Activated CD4-positive, CD25-positive, alpha-beta regulatory T cell treated with anti-CD3 and anti-CD28 coated beads, Interleukin-2, amount 50 U/mL, for 16 hours (primary cell): ENCODE results near the gene TMEM181.
"Not testable (repeated sequence)": the region's sequence is repeated elsewhere in the genome, so short reads cannot be mapped to it uniquely, and the experiment has no call there.

ENCODE experiments used
- DNase-seq: peaks from one replicate; pipeline ENCODE4 v3.0.0-alpha.2; 2020; ENCODE audit warnings: low read depth, low spot score

Gene TMEM181

GRCh38 chr6:158536891-158537798 lies 22.7 kb upstream of the TMEM181 start:
- no peak for DNase-seq

DNA sequence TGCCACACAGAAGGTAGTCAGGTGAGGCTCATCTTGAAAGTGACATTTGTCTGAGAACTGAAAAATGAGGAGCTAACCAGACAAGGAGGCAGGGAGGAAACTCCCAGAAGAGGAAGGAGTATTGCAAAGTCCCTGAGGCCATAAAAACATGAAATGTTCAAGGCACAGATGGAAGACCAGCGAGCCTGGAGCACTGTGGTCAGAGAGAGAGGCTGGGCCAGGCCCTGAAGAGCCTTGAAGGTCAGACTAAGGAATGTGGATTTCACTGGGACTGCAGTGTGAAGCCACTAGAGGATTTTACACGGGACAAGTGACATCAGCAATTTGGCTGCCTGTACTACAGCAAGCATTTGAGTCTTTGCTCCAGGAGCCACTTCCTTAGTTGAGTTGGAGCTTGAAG lies 21.1 kb upstream of the TMEM181 start:
- no peak for DNase-seq

DNA sequence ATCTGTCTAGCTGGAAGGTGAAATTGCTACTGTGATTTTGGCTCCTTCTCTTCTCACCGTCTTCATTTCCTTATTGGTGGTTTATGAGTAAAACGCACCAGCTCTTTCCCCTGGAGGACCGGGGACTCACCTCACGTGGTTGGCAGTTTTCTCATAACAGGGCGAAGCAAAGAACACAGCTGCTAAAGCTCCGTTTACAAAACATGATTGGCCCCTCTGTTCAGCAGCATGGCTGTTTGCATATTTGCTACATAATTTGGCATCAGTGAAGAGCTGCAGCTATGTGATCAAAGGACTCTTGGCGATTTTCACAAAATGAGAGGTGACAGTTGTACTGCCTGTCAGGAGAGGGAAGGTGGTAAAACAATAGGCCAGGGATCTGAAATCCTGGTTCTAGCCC lies 20.5 kb upstream of the TMEM181 start:
- no peak for DNase-seq

GRCh38 chr6:158539881-158540280 lies 20.0 kb upstream of the TMEM181 start:
- DNase-seq = no peak

DNA sequence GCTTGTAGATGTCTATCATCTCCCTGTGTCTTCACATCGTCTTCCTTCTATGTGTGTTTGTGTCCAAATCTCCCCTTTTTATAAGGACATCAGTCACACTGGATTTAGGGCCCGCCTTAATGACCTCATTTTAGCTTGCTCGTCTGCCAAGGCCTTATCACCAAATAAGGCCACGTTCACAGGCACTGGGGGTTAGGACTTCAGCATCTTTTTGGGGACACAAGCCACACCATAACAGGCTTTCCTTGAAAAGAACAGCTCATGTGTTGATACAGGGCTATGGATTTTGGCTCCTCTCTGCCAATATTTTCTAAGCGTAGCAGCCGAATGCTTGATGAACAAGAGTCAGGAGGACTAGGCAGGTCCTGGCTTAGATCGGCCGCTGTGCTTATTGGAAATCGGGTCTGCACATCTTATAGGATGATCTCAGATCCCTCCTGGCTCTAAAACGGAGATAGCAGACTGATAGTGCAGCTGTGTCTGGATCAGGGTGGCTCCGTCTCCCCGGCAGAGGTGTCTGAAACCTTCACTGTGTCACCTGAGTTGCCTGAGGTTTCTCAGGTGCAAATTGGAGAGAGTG lies 16.2 kb upstream of the TMEM181 start:
- no peak for DNase-seq

DNA sequence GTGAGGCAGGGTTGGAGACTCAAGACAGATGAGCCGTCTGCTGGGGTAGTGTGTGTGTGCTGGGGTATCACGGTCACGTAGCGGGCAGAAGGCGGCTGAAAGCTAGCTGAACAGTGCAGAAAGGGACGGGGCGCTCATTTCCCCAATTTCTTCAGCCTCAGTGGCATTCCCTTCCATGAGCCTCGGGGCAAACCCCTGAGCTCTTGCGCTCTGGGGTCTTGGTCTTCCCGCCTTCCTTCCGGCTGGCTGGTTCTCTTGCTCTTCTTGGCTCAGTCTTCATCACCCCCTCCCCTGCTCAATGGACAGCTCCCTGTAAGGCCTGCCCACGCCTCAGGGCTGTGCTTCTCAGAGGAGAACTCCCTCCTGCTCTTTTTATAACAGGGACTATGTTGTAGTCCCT lies 15.5 kb upstream of the TMEM181 start:
- no peak for DNase-seq

- DNase-seq = no peak
These were observed 14.6 kb upstream of the TMEM181 start for GRCh38 chr6:158545043-158545966.

DNA sequence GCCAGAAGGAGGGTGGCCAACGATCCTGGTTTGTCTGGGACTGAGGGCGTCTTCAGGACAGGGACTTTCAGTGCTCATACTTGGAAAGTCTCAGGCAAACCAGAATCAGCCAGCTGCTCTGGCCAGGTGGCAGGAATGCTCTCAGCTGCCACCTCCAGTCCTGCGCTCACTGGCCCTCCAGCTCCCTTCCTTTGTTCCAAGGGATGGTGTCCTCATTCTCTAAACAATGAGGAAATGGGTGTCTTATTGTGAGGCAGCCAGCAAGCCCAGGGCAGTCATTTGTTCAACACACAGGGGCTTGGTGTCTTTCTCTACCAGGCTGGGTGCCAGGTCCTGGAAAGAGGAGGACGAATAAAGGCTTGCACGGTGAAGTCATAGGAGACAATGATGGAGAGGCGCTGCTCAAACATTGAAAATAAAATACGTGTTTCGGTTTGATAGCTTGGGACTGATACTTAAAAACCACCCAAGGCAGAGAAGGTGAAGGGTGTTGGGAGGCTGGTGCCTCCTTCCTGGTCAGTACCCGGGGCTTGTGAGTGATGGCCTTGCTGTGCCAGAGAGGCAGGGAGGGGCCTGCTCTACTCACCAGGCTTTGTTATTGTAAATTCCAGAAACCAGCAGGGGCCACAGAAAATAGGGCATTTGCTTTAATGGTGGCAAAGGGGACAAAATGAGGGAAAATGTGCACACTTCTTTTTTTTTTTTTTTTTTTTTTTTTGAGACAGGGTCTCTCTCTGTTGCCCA lies 11.3 kb upstream of the TMEM181 start:
- no peak for DNase-seq

DNA sequence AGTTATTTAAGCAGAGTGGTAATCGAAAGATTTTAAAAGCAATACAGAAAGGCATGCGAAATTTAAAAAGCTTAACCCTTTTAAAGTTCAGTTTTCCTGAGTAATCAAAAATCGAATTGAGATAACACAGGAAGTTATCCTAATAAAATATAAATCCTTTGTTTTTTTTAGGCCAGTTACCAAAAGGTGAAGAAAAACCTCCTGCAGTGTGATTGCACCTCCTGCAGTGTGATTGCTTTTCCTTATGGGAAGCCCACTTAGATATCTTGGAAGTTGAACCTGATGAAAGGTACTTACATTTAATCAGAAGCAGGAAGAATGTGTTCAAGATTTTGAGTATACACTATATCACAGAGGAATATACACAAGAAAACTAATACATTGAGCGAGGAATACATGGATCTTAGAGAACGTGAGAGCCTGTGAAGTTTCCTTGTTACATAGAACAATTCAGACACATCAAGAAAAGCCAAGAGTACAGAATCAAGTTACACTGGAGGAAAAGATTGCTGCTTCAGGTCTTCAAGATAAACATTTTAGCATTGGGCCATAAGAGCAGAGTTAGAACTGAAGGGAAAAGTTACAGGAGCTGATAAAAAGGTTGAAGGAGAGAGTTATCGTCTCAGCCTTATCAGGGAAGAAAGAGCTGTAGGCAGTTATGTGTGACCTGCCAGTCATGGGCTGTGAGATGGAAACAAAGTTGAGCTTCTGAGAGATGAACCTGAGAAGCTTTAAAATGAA lies 7.7 kb upstream of the TMEM181 start:
- DNase-seq = no peak

GRCh38 chr6:158552796-158553138 lies 7.1 kb upstream of the TMEM181 start:
- no peak for DNase-seq

GRCh38 chr6:158554611-158555361 lies 5.1 kb upstream of the TMEM181 start:
- DNase-seq = no peak

GRCh38 chr6:158556113-158556512 lies 3.8 kb upstream of the TMEM181 start:
- DNase-seq = no peak

DNA sequence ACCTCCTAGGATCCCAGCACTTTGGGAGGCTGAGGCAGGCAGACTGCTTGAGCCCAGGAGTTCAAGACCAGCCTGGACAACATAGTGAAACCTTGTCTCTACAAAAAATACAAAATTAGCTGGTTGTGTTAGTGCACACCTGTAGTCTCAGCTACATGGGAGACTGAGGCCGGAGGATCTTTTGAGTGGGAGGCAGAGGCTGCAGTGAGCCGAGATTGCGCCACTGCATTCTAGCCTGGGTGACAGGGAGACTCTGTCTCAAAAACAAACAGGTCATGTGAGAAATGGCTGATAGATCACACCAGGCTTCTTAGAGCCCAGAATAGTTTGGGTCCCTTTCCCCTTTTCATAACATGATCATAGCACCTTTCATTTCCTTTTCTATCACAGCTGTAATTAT lies 2.8 kb upstream of the TMEM181 start:
- DNase-seq = not testable (repeated sequence)

GRCh38 chr6:158557927-158558326 lies 2.0 kb upstream of the TMEM181 start:
- DNase-seq = no peak

DNA sequence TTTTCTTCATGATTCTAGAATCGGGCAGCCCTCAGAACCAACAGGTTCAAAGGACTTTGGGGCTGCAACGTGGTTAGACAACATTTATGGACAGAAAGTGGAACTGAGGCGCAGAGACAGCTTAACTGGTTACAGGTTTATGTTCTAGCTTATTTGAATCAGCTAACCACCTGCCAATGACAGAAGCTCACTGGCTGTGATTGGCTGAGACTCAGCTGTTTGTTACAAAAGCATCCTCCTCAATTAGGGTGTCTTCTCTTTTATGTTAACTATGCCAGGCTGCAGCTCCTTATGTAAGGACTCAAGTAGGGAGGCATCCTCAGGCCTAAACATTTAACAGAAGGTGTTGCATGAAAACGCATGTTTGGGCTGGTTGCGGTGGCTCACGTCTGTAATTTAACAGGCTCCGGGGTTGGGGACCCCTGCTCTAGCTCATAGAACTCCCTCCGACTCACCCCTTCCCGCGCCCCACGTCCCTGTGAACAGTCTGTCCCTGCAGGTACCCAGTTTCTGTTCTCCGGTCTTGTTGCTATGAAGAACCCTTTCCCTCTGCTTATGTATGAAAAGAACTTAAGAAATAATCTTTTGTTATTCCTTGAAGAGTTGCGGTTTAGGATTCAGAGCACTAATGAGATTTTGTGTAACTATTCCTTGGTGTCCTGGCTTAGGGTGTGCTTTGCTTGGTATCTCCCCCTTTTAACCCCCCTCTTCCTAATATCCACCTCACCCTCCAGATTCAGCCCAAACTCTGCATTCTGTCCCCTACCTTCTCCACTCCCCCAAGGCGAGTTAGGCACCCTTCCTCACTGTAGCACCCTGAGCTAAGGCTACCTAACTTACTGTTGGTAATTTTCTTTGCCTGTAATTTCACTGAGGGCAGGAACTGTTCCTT lies 1.2 kb upstream of the TMEM181 start:
- DNase-seq = no peak

- DNase-seq = no peak
These were observed 475 bp upstream of the TMEM181 start for GRCh38 chr6:158559338-158559894.

- DNase-seq = no peak
These were observed 987 bp downstream of the TMEM181 start for GRCh38 chr6:158560836-158561320.

DNA sequence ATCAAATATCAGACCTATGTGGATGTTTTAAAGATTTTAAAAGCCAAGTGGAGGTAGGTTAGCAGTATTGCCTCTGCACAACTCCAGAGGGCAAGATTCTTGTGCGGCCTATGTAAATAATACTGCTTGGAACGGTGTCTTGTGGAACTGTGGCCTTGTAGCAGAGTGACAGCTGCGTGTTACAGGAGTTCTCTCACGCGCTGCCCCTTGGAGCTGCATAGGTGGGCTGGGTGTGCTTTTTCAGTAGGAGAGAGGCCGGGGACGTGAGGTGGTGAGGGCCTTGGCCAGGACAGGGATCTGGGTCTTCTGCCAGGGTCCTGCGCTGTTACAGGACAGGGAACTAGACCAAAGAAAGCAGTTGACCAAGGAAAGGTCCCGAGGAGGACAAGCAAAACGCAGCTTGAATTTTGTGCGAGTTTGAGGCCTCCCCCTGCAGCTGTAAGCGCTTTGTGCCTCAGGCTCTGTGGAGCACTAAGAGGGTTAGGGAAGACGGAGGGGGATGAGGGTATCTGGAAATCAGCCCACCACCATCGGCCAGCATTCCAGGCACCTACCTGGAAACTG lies 1.5 kb downstream of the TMEM181 start:
- DNase-seq = no peak
